H1 (cell line): Measurements from ENCODE around the gene FUBP3. TPM values are rescaled to one million over a fixed set of nuclear protein-coding genes. Genes with fewer than 3 reads are reported as not detected.

ENCODE experiments used
- CTCF ChIA-PET: fragments of 300-600 bp; sonication (Branson Sonifier 250); formaldehyde crosslinking; loops from one replicate; lab custom pipeline; 2021; ENCODE audit not compliant: partially characterized antibody; lab: Charles Lee
- POLR2A ChIA-PET: fragments of 300-600 bp; sonication (Branson Sonifier 250); formaldehyde crosslinking; loops from one replicate; lab custom pipeline; 2021; ENCODE audit warnings: inconsistent platforms; ENCODE audit not compliant: partially characterized antibody; lab: Charles Lee
- DNase-seq, 2 experiments: peaks; one replicate each; pipeline versions ENCODE4 v3.0.0 to v3.0.0-alpha.2; 2010 to 2022; ENCODE audit warnings: low spot score in 2 of 2, low read depth in 1 of 2, mixed read lengths in 1 of 2
- FAIRE-seq: peaks from 2 replicates; lab custom pipeline; 2011; peaks lifted over from hg19 to GRCh38; lab: Jason Lieb, UNC
- H2AFZ ChIP-seq: 2 replicates; pipeline ENCODE4 v1.8.1; 2012; ENCODE audit warnings: low read length, inconsistent platforms
- H2AK5ac ChIP-seq: 2 replicates; pipeline ENCODE4 v1.6.1; 2013; ENCODE audit warnings: low read depth, low read length
- H2BK120ac ChIP-seq: replicated peaks from 2 replicates; pipeline ENCODE3; 2013; ENCODE audit warnings: low read depth, low read length, inconsistent platforms
- H2BK12ac ChIP-seq: 2 replicates; pipeline ENCODE4 v1.6.1; 2013; ENCODE audit warnings: low read depth, low read length
- H2BK15ac ChIP-seq: 2 replicates; pipeline ENCODE4 v1.6.1; 2013; ENCODE audit warnings: low read length
- H2BK20ac ChIP-seq: 2 replicates; pipeline ENCODE4 v1.6.1; 2013; ENCODE audit warnings: low read length
- H2BK5ac ChIP-seq: 2 replicates; pipeline ENCODE4 v1.6.1; 2013; ENCODE audit warnings: low read depth, low read length
- H3K14ac ChIP-seq: 2 replicates; pipeline ENCODE4 v1.6.1; 2013; ENCODE audit warnings: inconsistent platforms; ENCODE audit not compliant: insufficient read length
- H3K18ac ChIP-seq: 2 replicates; pipeline ENCODE4 v1.6.1; 2013; ENCODE audit warnings: low read length; ENCODE audit errors: extremely low read depth
- H3K23ac ChIP-seq: 2 replicates; pipeline ENCODE4 v1.6.1; 2013; ENCODE audit warnings: inconsistent platforms; ENCODE audit not compliant: insufficient read length
- H3K23me2 ChIP-seq: 2 replicates; pipeline ENCODE4 v1.6.1; 2013; ENCODE audit warnings: low read depth, low read length
- H3K27ac ChIP-seq: 2 replicates; pipeline ENCODE4 v1.6.1; 2011; ENCODE audit warnings: low read depth, low read length, inconsistent platforms
- H3K27me3 ChIP-seq, 4 experiments: replicated peaks in 1 of 4; 1 replicate in 1 of 4; 2 replicates in 3 of 4; pipeline versions ENCODE4 v1.6.1 to v1.8.1; 2011 to 2013; ENCODE audit warnings: low read length in 3 of 4, mild to moderate bottlenecking in 3 of 4, inconsistent platforms in 2 of 4, mixed read lengths in 2 of 4, moderate library complexity in 1 of 4; ENCODE audit not compliant: control insufficient read depth in 3 of 4, insufficient read depth in 3 of 4; ENCODE audit errors: extremely low read depth in 1 of 4
- H3K36me3 ChIP-seq, 4 experiments: 2 replicates each; pipeline versions ENCODE4 v1.6.1 to v1.8.1; 2011 to 2013; ENCODE audit warnings: mild to moderate bottlenecking in 4 of 4, low read length in 3 of 4, moderate library complexity in 2 of 4, control low read depth in 1 of 4, inconsistent platforms in 1 of 4; ENCODE audit not compliant: insufficient read depth in 4 of 4, control insufficient read depth in 2 of 4
- H3K4ac ChIP-seq: replicated peaks from 2 replicates; pipeline ENCODE3; 2013; ENCODE audit warnings: low read length, low read depth, mixed read lengths, inconsistent platforms; ENCODE audit not compliant: insufficient read length
- H3K4me1 ChIP-seq, 4 experiments: replicated peaks in 1 of 4; 1 replicate in 1 of 4; 2 replicates in 3 of 4; pipeline versions ENCODE4 v1.6.1 to v1.8.1; 2011 to 2013; ENCODE audit warnings: low read length in 3 of 4, inconsistent platforms in 2 of 4, mixed read lengths in 1 of 4; ENCODE audit not compliant: insufficient read depth in 4 of 4, control insufficient read depth in 3 of 4
- H3K4me2 ChIP-seq, 2 experiments: 2 replicates each; pipeline versions ENCODE4 v1.6.1 to v1.8.1; 2011 to 2013; ENCODE audit warnings: low read depth in 2 of 2, low read length in 2 of 2, control low read depth in 1 of 2, inconsistent platforms in 1 of 2, mild to moderate bottlenecking in 1 of 2; ENCODE audit not compliant: insufficient read depth in 1 of 2
- H3K4me3 ChIP-seq, 4 experiments: fragments of 200-600, 300-600 bp in 1 of 4; sonication (generic), shearing (Covaris generic), sonication (Bioruptor Twin) in 1 of 4; 2 replicates each; pipeline versions ENCODE4 v1.5.1 to v1.8.1; 2011 to 2016; ENCODE audit warnings: low read length in 4 of 4, low read depth in 3 of 4, control low read depth in 2 of 4, inconsistent platforms in 2 of 4, mild to moderate bottlenecking in 2 of 4, mixed read lengths in 1 of 4, moderate library complexity in 1 of 4; ENCODE audit not compliant: insufficient read depth in 2 of 4; ENCODE audit errors: extremely low read depth in 1 of 4
- H3K56ac ChIP-seq: replicated peaks from 2 replicates; pipeline ENCODE3; 2013; ENCODE audit warnings: low read depth, mild to moderate bottlenecking, mixed read lengths, low read length, inconsistent platforms; ENCODE audit not compliant: insufficient read length
- H3K79me1 ChIP-seq: 2 replicates; pipeline ENCODE4 v1.6.1; 2013; ENCODE audit warnings: low read depth, low read length, control low read depth
- H3K79me2 ChIP-seq, 2 experiments: 2 replicates each; pipeline versions ENCODE4 v1.6.1 to v1.8.1; 2012 to 2013; ENCODE audit warnings: low read length in 2 of 2, mild to moderate bottlenecking in 2 of 2, inconsistent platforms in 1 of 2; ENCODE audit not compliant: insufficient read depth in 2 of 2, control insufficient read depth in 1 of 2
- H3K9ac ChIP-seq, 4 experiments: replicated peaks in 1 of 4; 1 replicate in 1 of 4; 2 replicates in 3 of 4; pipeline versions ENCODE4 v1.6.1 to v1.8.1; 2011 to 2013; ENCODE audit warnings: low read depth in 3 of 4, low read length in 3 of 4, control low read depth in 2 of 4, mild to moderate bottlenecking in 2 of 4, moderate library complexity in 2 of 4, inconsistent platforms in 1 of 4; ENCODE audit errors: extremely low read depth in 1 of 4
- H3K9me3 ChIP-seq, 2 experiments: 2 replicates each; pipeline versions ENCODE4 v1.6.1 to v1.8.1; 2012 to 2013; ENCODE audit warnings: mild to moderate bottlenecking in 2 of 2, moderate library complexity in 2 of 2, control low read depth in 1 of 2, inconsistent platforms in 1 of 2, low read depth in 1 of 2, low read length in 1 of 2, mixed read lengths in 1 of 2; ENCODE audit not compliant: insufficient read depth in 2 of 2
- H4K20me1 ChIP-seq, 2 experiments: replicated peaks in 1 of 2; 2 replicates each; pipeline versions ENCODE3 to v1.8.1; 2011 to 2013; ENCODE audit warnings: inconsistent platforms in 2 of 2, low read length in 2 of 2, mild to moderate bottlenecking in 1 of 2; ENCODE audit not compliant: insufficient read depth in 2 of 2, control insufficient read depth in 1 of 2
- H4K5ac ChIP-seq: 2 replicates; pipeline ENCODE4 v1.6.1; 2013; ENCODE audit warnings: low read length, low read depth, mixed read lengths, inconsistent platforms; ENCODE audit not compliant: insufficient read length
- H4K8ac ChIP-seq: 2 replicates; pipeline ENCODE4 v1.8.0; 2013; ENCODE audit warnings: mild to moderate bottlenecking, moderate library complexity, low read length, inconsistent platforms; ENCODE audit not compliant: insufficient read depth; ENCODE audit errors: extremely low read depth
- H4K91ac ChIP-seq: replicated peaks from 2 replicates; pipeline ENCODE3; 2013; ENCODE audit warnings: low read length, mixed read lengths, inconsistent platforms; ENCODE audit not compliant: insufficient read length
- SP4 ChIP-seq: IDR thresholded peaks from 2 replicates; pipeline ENCODE4 v1.6.1; 2012; ENCODE audit warnings: low read length, inconsistent platforms
- ZNF274 ChIP-seq: IDR thresholded peaks from 2 replicates; pipeline ENCODE4 v1.7.0; 2012; ENCODE audit warnings: low read length, borderline replicate concordance; ENCODE audit errors: extremely low read depth
- WGBS, 2 experiments: shearing (Covaris generic) in 1 of 2; methylation state at CpG; one replicate each; pipeline versions ENCODE4 v1.1.6 to v1.1.7; 2013 to 2015; ENCODE audit warnings: low lambda C conversion rate in 2 of 2, mixed read lengths in 2 of 2, inconsistent platforms in 1 of 2, low coverage in 1 of 2, missing lambda C conversion rate in 1 of 2; ENCODE audit not compliant: insufficient replicate concordance in 2 of 2, insufficient coverage in 1 of 2, insufficient read length in 1 of 2; ENCODE audit errors: extremely low coverage in 1 of 2, missing lambda C conversion rate in 1 of 2; 5-methylcytosine and 5-hydroxymethylcytosine counted together
- polyA plus RNA-seq, 7 experiments: library from polyadenylated mRNA; depleted of rRNA in 3 of 7; stranded (reverse) in 5 of 7; unstranded in 2 of 7; fragments of >200 nt in 5 of 7; fragments of 200-250 nt in 2 of 7; gene quantifications; 1 replicate in 5 of 7; 2 replicates in 1 of 7; 4 replicates in 1 of 7; pipeline versions ENCODE4 v1.2.1 to v1.2.3, GENCODE V29; 2011 to 2013; ENCODE audit warnings: missing spikeins in 2 of 7, mixed read lengths in 2 of 7
- total RNA-seq: library from RNA; stranded (reverse); fragmentation: NEBNext Ultra II Directional; extraction: Animal tissue kit (Norgen Biotek cat#: 25700); gene quantifications from 2 replicates; pipeline ENCODE4 v1.2.1, GENCODE V29; 2021

The FUBP3 gene
- total and polyA plus RNA-seq, 2 of the 8 experiments (the other 6 are each of a cell fraction or from before 2014, with no cell fraction given): 23.7 to 76.4 TPM

- no peaks in the 10 kb centered on the region; the same call in 1 of the 2 replicates for H3K79me1 ChIP-seq
- H3K23me2 ChIP-seq: no peaks in the 10 kb centered on the region; the same call in 1 of the 2 replicates
- H2BK120ac ChIP-seq: no peak overlapping the region
- peaks cover 0 to 4% (median under 1%) of the 10 kb centered on the region in 4 experiments; a peak in 2 of 7 replicates for H3K27me3 ChIP-seq
- no peak overlapping the region for H3K56ac ChIP-seq
- no peaks in the 10 kb centered on the region for H3K9me3 ChIP-seq
- DNase-seq (no peak), FAIRE-seq (no peak)
- H3K4ac ChIP-seq: no peak overlapping the region
- H3K79me2 ChIP-seq: no peaks in the 10 kb centered on the region
- no peak overlapping the region for H2AFZ ChIP-seq
- no peak overlapping the region for H2AK5ac ChIP-seq
- H4K5ac ChIP-seq: no peak overlapping the region
- no peak overlapping the region for H3K27ac ChIP-seq
- no peak overlapping the region for H4K8ac ChIP-seq
- ChIA-PET CTCF (interaction anchor here (0.7 to 1.7 kb wide), 5 partner anchors 24 to 84 kb away, joined by 3 to 5 read pairs (median 4); no protein-coding TSS in a partner anchor), POLR2A (interaction anchor here (0.7 to 1.7 kb wide), 4 partner anchors 17 to 43 kb away, joined by 3 to 5 read pairs (median 3); no protein-coding TSS in a partner anchor)
- TF ChIP-seq ZNF274: no peak
- TF ChIP-seq SP4: no peak
- no peaks in the 10 kb centered on the region for H3K36me3 ChIP-seq
- H3K4me2 ChIP-seq: no peak overlapping the region
- H2BK20ac ChIP-seq: no peak overlapping the region
- H3K4me3 ChIP-seq: no peak overlapping the region
- H4K91ac ChIP-seq: no peak overlapping the region
- 74% methylated on average over 6 of the region's 8 CpGs; no CpG with 5 or more reads in 1 of the 2 experiments for WGBS, 2 experiments
- no peaks in the 10 kb centered on the region for H4K20me1 ChIP-seq
- H2BK12ac ChIP-seq: no peak overlapping the region
- no peak overlapping the region for H2BK15ac ChIP-seq
- H3K9ac ChIP-seq: no peak overlapping the region
- peaks cover 0 to 15% (median 5%) of the 10 kb centered on the region in 4 experiments; a peak in 4 of 7 replicates for H3K4me1 ChIP-seq
- 0 out of 2 replicates have a peak overlapping the region, but pooled peaks have one; percentile 38 for H3K18ac ChIP-seq
- H3K14ac ChIP-seq: no peak overlapping the region
- H3K23ac ChIP-seq: no peak overlapping the region
- H2BK5ac ChIP-seq: no peak overlapping the region
These were observed 36.0 kb upstream of the FUBP3 start for GRCh38 chr9:130543368-130543767.
